Ovary (tissue), 3 donors: ENCODE measurements around the gene SS18L1.

ENCODE experiments used
- EP300 ChIP-seq: sonication (generic); formaldehyde crosslinking; IDR thresholded peaks from one replicate; pipeline ENCODE4 v1.6.1; 2017; ENCODE audit warnings: antibody characterized with exemption
- POLR2A ChIP-seq: fragments of 450-650 bp; IDR thresholded peaks from one replicate; pipeline ENCODE4 v1.6.1; 2017; ENCODE audit warnings: antibody characterized with exemption, mild to moderate bottlenecking, moderate library complexity
- TF ChIP-seq, protein P1 (sequence below), 3 donors: fragments of 450-650 bp in 2 of 3; fragments of 200-600 bp in 1 of 3; IDR thresholded peaks; one replicate each; pipeline versions ENCODE4 v1.5.1 to v1.8.0; 2016 to 2022; ENCODE audit warnings: antibody characterized with exemption in 3 of 3, mild to moderate bottlenecking in 1 of 3
- donor health status: DM: no; HTN: no; CAD: no.

GRCh38 chr20:62227591-62227976, 84.0 kb downstream of the SS18L1 start:
- TF ChIP-seq POLR2A (no peak), EP300 (no peak)
- TF ChIP-seq, protein P1, sequence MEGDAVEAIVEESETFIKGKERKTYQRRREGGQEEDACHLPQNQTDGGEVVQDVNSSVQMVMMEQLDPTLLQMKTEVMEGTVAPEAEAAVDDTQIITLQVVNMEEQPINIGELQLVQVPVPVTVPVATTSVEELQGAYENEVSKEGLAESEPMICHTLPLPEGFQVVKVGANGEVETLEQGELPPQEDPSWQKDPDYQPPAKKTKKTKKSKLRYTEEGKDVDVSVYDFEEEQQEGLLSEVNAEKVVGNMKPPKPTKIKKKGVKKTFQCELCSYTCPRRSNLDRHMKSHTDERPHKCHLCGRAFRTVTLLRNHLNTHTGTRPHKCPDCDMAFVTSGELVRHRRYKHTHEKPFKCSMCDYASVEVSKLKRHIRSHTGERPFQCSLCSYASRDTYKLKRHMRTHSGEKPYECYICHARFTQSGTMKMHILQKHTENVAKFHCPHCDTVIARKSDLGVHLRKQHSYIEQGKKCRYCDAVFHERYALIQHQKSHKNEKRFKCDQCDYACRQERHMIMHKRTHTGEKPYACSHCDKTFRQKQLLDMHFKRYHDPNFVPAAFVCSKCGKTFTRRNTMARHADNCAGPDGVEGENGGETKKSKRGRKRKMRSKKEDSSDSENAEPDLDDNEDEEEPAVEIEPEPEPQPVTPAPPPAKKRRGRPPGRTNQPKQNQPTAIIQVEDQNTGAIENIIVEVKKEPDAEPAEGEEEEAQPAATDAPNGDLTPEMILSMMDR (IDR thresholded peaks at IDR 0.05) = no peak
